ENCODE measurements around the gene CCDC183. TPM values are rescaled to one million over a fixed set of nuclear protein-coding genes. Genes with fewer than 3 reads are reported as not detected.
"Not testable (repeated sequence)": the region's sequence is repeated elsewhere in the genome, so short reads cannot be mapped to it uniquely, and the experiment has no call there.

CCDC183 gene
- total RNA-seq, 1 donor from 2014 or later: 1.2 TPM

DNA sequence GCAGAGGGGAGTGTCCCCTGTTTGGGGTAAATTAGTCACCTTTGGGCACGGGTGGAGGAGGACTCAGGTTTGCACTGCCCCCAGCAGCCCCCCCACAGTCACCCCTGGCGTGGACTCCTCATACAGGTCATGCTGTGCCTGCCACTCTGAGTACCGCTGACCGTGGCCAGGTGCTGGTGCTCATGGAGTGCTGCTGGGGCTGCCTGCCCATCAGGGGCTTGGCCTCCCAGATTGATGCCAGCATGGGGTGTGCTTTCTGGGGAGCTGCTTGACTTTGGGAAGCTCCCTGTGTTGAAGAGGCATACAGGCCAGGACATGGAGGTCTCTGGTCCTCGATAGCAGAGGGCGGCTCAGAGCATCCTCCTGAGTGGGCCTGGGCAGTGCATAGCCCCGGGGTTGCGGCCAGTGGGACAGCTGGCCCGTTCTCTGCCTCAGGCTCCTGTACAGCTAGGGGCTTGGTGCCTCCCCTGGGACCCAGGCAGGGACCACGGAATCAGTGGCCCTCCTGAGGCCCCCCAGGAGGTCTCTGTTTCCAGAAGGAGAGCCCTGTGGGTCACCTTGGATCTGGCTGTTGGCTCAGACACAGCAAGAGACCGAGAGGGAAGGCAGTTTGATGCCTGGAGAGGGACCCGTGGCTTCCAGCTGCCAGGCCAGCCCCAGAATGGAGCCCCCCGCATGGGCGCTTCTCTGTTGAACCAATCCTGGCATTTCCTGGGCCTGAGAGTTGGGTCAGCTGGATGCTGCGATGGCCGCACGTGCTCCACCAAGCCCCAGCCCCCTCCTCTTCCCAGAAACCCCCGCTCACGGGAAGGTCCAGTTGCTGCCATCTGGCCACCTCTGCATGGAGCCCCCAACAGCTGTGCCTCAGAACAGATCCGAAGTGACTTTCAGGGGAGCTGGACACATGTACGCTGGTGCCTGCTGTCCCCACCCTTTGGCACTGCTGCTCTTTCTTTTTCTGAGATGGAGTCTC, 40.1 kb downstream of the CCDC183 start:
- Mint-ChIP-seq H3K9me3 (ENCODE audit: unreplicated experiment) (no peaks in the 10 kb centered on the region), H3K36me3 (ENCODE audit: low read depth, unreplicated experiment) (peaks cover 14% of the 10 kb centered on the region), H3K4me3 (ENCODE audit: unreplicated experiment) (no peak overlapping the region), H3K27ac (ENCODE audit: unreplicated experiment) (no peak overlapping the region), H3K4me1 (ENCODE audit: unreplicated experiment) (no peaks in the 10 kb centered on the region), H3K27me3 (ENCODE audit: unreplicated experiment) (peaks cover 13% of the 10 kb centered on the region)
- TF ChIP-seq, protein P1, sequence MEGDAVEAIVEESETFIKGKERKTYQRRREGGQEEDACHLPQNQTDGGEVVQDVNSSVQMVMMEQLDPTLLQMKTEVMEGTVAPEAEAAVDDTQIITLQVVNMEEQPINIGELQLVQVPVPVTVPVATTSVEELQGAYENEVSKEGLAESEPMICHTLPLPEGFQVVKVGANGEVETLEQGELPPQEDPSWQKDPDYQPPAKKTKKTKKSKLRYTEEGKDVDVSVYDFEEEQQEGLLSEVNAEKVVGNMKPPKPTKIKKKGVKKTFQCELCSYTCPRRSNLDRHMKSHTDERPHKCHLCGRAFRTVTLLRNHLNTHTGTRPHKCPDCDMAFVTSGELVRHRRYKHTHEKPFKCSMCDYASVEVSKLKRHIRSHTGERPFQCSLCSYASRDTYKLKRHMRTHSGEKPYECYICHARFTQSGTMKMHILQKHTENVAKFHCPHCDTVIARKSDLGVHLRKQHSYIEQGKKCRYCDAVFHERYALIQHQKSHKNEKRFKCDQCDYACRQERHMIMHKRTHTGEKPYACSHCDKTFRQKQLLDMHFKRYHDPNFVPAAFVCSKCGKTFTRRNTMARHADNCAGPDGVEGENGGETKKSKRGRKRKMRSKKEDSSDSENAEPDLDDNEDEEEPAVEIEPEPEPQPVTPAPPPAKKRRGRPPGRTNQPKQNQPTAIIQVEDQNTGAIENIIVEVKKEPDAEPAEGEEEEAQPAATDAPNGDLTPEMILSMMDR (IDR thresholded peaks at IDR 0.05; ENCODE audit: unreplicated experiment): no peak
- DNase-seq (ENCODE audit: low spot score): no peak

DNA sequence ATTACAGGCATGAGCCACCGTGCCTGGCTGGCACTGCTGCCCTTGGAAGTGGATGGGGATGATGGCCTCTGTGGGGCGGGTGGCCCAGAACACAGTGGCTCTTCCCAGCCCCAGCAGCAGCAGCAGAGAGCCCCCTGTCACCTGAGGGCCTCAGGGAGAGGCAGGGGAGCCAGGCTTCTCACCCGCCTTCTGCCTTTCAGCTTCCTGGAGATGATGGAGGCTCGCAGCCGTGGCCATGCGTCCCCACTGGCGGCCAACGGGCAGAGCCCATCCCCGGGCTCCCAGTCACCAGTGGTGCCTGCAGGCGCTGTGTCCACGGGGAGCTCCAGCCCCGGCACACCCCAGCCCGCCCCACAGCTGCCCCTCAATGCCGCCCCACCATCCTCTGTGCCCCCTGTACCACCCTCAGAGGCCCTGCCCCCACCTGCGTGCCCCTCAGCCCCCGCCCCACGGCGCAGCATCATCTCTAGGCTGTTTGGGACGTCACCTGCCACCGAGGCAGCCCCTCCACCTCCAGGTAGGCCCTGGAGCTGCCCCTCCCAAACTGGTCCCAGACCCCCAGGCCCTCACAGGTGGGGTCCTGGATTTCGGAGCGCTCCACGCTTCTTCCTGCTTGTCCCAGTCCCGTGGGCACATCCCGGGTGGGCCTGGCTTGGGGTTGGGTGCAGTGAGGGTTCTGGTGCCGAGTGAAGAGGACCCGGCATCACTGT, 41.2 kb downstream of the CCDC183 start:
- Mint-ChIP-seq H3K27me3 (ENCODE audit: unreplicated experiment) (peaks cover 13% of the 10 kb centered on the region), H3K36me3 (ENCODE audit: low read depth, unreplicated experiment) (peaks cover 10% of the 10 kb centered on the region), H3K27ac (ENCODE audit: unreplicated experiment) (no peak overlapping the region), H3K4me3 (ENCODE audit: unreplicated experiment) (no peak overlapping the region), H3K9me3 (ENCODE audit: unreplicated experiment) (no peaks in the 10 kb centered on the region), H3K4me1 (ENCODE audit: unreplicated experiment) (no peaks in the 10 kb centered on the region)
- TF ChIP-seq, protein P1 (IDR thresholded peaks at IDR 0.05; ENCODE audit: unreplicated experiment): no peak
- DNase-seq (ENCODE audit: low spot score): no peak

DNA sequence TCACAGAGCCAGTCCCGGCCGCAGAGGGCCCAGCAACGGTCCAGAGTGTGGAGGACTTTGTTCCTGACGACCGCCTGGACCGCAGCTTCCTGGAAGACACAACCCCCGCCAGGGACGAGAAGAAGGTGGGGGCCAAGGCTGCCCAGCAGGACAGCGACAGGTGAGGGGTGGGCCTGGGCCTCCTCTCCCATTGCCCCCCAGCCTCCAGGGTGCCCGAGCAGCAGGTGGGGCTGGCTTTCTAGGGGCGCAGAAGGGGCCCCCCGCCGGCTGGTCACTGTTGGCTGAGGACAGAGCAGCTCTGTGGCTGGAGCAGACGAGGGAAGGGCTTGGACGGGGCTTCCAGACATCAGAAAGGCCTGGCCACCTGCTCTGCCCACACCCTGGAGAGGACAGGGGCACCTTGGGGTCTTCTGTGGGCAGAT, 41.7 kb downstream of the CCDC183 start:
- H3K4me3 Mint-ChIP-seq (ENCODE audit: unreplicated experiment); H3K27ac Mint-ChIP-seq (ENCODE audit: unreplicated experiment); H3K9me3 Mint-ChIP-seq (ENCODE audit: unreplicated experiment); H3K36me3 Mint-ChIP-seq (ENCODE audit: low read depth, unreplicated experiment); DNase-seq (ENCODE audit: low spot score); H3K4me1 Mint-ChIP-seq (ENCODE audit: unreplicated experiment): not testable (repeated sequence)
- peaks cover 13% of the 10 kb centered on the region for H3K27me3 Mint-ChIP-seq (ENCODE audit: unreplicated experiment)

DNA sequence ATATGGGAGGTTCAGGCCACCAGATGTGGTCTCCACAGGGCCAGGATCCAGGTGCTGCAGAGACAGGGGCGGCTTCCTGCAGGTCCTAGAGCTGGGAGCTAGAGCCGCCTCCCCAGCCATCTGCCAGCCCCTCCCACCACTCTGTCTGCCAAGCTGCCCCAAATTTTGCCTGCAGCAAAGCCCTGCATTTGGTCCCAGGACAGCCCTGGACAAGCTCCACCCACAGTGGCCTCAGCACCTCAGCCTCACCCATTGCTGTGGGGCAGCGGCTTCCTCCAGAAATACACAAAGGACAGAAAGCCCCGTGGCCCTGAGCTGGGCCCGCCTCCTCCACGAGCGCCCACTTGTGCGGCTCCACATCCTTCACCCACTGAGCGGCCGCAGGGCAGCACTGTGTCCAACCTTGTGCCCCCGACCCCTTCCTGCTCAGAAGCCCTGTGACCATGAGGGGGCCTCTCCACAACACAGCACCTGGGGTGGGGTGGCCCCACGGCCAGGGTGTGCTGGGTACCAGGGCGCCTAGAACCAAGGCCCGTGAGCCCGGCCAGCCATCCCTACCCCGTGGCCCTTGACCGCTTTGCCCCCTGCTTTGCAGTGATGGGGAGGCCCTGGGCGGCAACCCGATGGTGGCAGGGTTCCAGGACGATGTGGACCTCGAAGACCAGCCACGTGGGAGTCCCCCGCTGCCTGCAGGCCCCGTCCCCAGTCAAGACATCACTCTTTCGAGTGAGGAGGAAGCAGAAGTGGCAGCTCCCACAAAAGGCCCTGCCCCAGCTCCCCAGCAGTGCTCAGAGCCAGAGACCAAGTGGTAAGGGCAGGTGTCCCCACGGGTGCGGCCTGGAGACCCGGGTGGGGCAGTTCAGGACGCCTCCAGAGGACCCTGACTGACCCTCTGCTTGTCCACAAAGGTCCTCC, 42.4 kb downstream of the CCDC183 start:
- Mint-ChIP-seq H3K9me3 (ENCODE audit: unreplicated experiment) (no peaks in the 10 kb centered on the region), H3K4me1 (ENCODE audit: unreplicated experiment) (no peaks in the 10 kb centered on the region), H3K4me3 (ENCODE audit: unreplicated experiment) (no peak overlapping the region), H3K36me3 (ENCODE audit: low read depth, unreplicated experiment) (peaks cover 9% of the 10 kb centered on the region), H3K27me3 (ENCODE audit: unreplicated experiment) (peaks cover 13% of the 10 kb centered on the region), H3K27ac (ENCODE audit: unreplicated experiment) (no peak overlapping the region)
- TF ChIP-seq, protein P1 (IDR thresholded peaks at IDR 0.05; ENCODE audit: unreplicated experiment): no peak
- no peak for DNase-seq (ENCODE audit: low spot score)

All from endothelial cell (in vitro differentiated cells).